OCI-LY3 (cell line): ENCODE measurements around the gene TUBA4A.

Experiments
- H2AFZ ChIP-seq: fragments of 200-600, 300-600 bp; shearing (Covaris generic); 2 replicates; pipeline ENCODE4 v1.6.0; 2014; ENCODE audit warnings: antibody characterized with exemption, low read depth, low read length
- H3K27ac ChIP-seq: fragments of 200-600, 300-600 bp; sonication (generic); 2 replicates; pipeline ENCODE4 v1.5.1; 2014; ENCODE audit warnings: mild to moderate bottlenecking, low read length, moderate library complexity, mixed read lengths
- H3K27me3 ChIP-seq: fragments of 200-600, 300-600 bp; sonication (generic); 2 replicates; pipeline ENCODE4 v1.6.1; 2014; ENCODE audit warnings: low read depth, low read length, mixed read lengths
- H3K36me3 ChIP-seq: fragments of 200-600, 300-600 bp; sonication (generic); replicated peaks from 2 replicates; pipeline ENCODE3; 2014; ENCODE audit warnings: low read depth, low read length, mixed read lengths
- H3K4me1 ChIP-seq: fragments of 300-600, 200-600 bp; sonication (generic); 2 replicates; pipeline ENCODE4 v1.6.1; 2014; ENCODE audit warnings: low read length, mixed read lengths
- H3K4me2 ChIP-seq: fragments of 200-600, 300-600 bp; sonication (generic); 2 replicates; pipeline ENCODE4 v1.6.1; 2014; ENCODE audit warnings: low read length, mixed read lengths
- H3K4me3 ChIP-seq: fragments of 300-600, 200-600 bp; sonication (generic); 2 replicates; pipeline ENCODE4 v1.5.1; 2014; ENCODE audit warnings: antibody characterized with exemption, mild to moderate bottlenecking, low read length, moderate library complexity
- H3K79me2 ChIP-seq: fragments of 300-600, 200-600 bp; shearing (Covaris generic); 2 replicates; pipeline ENCODE4 v1.6.1; 2014; ENCODE audit warnings: mild to moderate bottlenecking, low read length, mixed read lengths
- H3K9ac ChIP-seq: fragments of 300-600, 200-600 bp; shearing (Covaris generic); 2 replicates; pipeline ENCODE4 v1.6.0; 2014; ENCODE audit warnings: mild to moderate bottlenecking, low read length, moderate library complexity
- H3K9me3 ChIP-seq: fragments of 200-600, 300-600 bp; shearing (Covaris generic); 2 replicates; pipeline ENCODE4 v1.6.1; 2014; ENCODE audit warnings: low read length, mixed read lengths; ENCODE audit not compliant: insufficient read depth
- H4K20me1 ChIP-seq: fragments of 200-600, 300-600 bp; sonication (generic); 2 replicates; pipeline ENCODE4 v1.6.1; 2016; ENCODE audit warnings: low read length, mixed read lengths; ENCODE audit not compliant: insufficient read depth
- EZH2phosphoT487 ChIP-seq: fragments of 200-600 bp; shearing (Covaris generic); IDR thresholded peaks from 2 replicates; pipeline ENCODE4 v1.6.1; 2018; ENCODE audit warnings: antibody characterized with exemption, mixed run types, low read depth
- TF ChIP-seq, protein P1 (sequence below): fragments of 200-600, 300-600 bp; sonication (generic); IDR thresholded peaks from 2 replicates; pipeline ENCODE4 v1.5.1; 2014; ENCODE audit warnings: antibody characterized with exemption, low read length, low read depth

Gene TUBA4A

DNA sequence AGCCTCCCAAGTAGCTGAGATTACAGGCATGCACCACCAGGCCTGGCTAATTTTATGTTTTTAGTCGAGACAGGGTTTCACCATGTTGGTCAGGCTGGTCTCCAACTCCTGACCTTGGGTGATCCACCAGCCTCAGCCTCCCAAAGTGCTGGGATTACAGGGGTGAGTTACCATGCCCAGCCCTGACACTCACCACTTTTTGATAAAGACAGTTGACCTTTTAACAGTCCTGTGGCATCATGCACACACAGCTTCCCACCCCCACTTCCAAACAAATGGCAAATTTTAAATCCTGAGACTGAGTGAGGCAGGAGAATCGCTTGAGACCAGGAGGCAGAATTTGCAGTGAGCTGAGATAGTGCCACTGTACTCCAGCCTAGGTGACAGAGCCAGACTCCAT lies 19.3 kb upstream of the TUBA4A start:
- Histone ChIP-seq H3K9ac (no peak overlapping the region), H4K20me1 (no peaks in the 10 kb centered on the region), H3K27ac (no peak overlapping the region), H2AFZ (no peak overlapping the region), H3K79me2 (no peaks in the 10 kb centered on the region), H3K27me3 (no peaks in the 10 kb centered on the region), H3K4me2 (no peak overlapping the region), H3K4me1 (no peaks in the 10 kb centered on the region), H3K9me3 (no peaks in the 10 kb centered on the region), H3K36me3 (no peaks in the 10 kb centered on the region), H3K4me3 (no peak overlapping the region)
- TF ChIP-seq, protein P1, sequence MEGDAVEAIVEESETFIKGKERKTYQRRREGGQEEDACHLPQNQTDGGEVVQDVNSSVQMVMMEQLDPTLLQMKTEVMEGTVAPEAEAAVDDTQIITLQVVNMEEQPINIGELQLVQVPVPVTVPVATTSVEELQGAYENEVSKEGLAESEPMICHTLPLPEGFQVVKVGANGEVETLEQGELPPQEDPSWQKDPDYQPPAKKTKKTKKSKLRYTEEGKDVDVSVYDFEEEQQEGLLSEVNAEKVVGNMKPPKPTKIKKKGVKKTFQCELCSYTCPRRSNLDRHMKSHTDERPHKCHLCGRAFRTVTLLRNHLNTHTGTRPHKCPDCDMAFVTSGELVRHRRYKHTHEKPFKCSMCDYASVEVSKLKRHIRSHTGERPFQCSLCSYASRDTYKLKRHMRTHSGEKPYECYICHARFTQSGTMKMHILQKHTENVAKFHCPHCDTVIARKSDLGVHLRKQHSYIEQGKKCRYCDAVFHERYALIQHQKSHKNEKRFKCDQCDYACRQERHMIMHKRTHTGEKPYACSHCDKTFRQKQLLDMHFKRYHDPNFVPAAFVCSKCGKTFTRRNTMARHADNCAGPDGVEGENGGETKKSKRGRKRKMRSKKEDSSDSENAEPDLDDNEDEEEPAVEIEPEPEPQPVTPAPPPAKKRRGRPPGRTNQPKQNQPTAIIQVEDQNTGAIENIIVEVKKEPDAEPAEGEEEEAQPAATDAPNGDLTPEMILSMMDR: no peak

DNA sequence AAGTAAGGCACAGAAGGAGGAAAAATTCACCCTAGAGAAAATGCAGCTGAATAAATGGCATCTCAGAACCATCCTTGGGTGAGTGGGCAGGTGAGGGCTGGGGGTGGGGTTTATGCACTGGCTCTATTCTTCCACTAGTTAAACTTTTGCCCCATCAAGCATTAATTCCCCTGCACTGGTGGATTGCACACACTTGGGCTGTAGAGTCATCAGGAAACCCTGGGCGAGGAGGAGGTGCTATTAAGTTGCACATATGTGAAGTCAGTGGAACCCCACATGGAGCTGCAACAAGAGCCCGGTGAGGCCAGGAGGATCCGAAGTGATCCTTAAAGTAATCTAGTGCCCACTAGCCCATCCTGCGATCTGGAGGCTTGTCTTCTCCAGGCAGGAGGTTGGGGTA lies 18.6 kb upstream of the TUBA4A start:
- Histone ChIP-seq H3K9ac (no peak overlapping the region), H3K4me3 (no peak overlapping the region), H4K20me1 (no peaks in the 10 kb centered on the region), H2AFZ (no peak overlapping the region), H3K27me3 (no peaks in the 10 kb centered on the region), H3K4me1 (no peaks in the 10 kb centered on the region), H3K79me2 (no peaks in the 10 kb centered on the region), H3K27ac (no peak overlapping the region), H3K36me3 (no peaks in the 10 kb centered on the region), H3K4me2 (no peak overlapping the region), H3K9me3 (no peaks in the 10 kb centered on the region)
- TF ChIP-seq EZH2phosphoT487: no peak
- TF ChIP-seq, protein P1: no peak

DNA sequence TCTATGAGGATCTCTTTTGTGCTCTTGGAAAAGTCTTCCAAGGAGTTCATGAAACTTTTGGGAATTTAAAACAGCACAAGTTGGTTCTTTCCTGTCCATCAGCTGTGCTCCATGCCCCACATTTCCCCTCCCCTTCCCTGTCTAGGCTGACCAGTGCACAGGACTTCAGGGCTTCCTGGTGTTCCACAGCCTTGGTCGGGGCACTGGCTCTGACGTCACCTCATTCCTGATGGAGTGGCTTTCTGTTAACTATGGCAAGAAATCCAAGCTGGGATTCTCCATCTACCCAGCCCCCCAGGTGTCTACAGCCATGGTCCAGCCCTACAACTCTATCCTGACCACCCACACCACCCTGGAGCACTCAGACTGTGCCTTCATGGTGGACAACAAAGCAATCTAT lies 17.3 kb upstream of the TUBA4A start:
- H3K4me1 ChIP-seq: no peaks in the 10 kb centered on the region
- H3K4me3 ChIP-seq: no peak overlapping the region
- TF ChIP-seq, protein P1: no peak
- TF ChIP-seq EZH2phosphoT487: no peak
- no peaks in the 10 kb centered on the region for H4K20me1 ChIP-seq
- no peaks in the 10 kb centered on the region for H3K36me3 ChIP-seq
- no peak overlapping the region for H3K27ac ChIP-seq
- no peak overlapping the region for H3K4me2 ChIP-seq
- H3K27me3 ChIP-seq: no peaks in the 10 kb centered on the region
- no peaks in the 10 kb centered on the region for H3K79me2 ChIP-seq
- H3K9ac ChIP-seq: no peak overlapping the region
- H2AFZ ChIP-seq: no peak overlapping the region
- no peaks in the 10 kb centered on the region for H3K9me3 ChIP-seq

DNA sequence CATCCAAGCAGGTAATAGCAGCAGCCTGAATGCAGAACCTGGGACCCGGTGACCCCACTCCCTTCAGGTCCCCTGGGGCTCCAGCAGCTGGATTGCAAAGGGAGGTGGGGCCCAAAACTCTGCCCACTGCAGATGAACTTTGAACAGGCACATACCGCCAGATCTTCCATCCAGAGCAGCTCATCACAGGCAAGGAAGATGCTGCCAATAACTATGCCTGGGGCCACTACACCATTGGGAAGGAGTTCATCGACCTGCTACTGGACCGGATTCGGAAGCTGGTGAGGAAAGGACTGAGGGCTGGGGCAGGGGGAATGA lies 16.3 kb upstream of the TUBA4A start:
- H3K9me3 ChIP-seq: no peaks in the 10 kb centered on the region
- no peaks in the 10 kb centered on the region for H3K27me3 ChIP-seq
- H3K4me2 ChIP-seq: no peak overlapping the region
- H3K36me3 ChIP-seq: no peaks in the 10 kb centered on the region
- no peak overlapping the region for H3K4me3 ChIP-seq
- H2AFZ ChIP-seq: no peak overlapping the region
- H3K27ac ChIP-seq: no peak overlapping the region
- no peak overlapping the region for H3K9ac ChIP-seq
- TF ChIP-seq EZH2phosphoT487: no peak
- no peaks in the 10 kb centered on the region for H4K20me1 ChIP-seq
- no peaks in the 10 kb centered on the region for H3K4me1 ChIP-seq
- H3K79me2 ChIP-seq: no peaks in the 10 kb centered on the region
